D721Med (cell line): Measurements from ENCODE around the gene NXPH1.

ENCODE experiments used
- DNase-seq: peaks from one replicate; pipeline ENCODE4 v3.0.0; 2011; ENCODE audit warnings: low spot score; ENCODE audit not compliant: insufficient read length
- FAIRE-seq: peaks from 2 replicates; lab custom pipeline; 2011; peaks lifted over from hg19 to GRCh38; lab: Jason Lieb, UNC
- CTCF ChIP-seq: IDR thresholded peaks from 2 replicates; pipeline ENCODE4 v1.5.1; 2012; ENCODE audit warnings: mild to moderate bottlenecking, control low read depth; ENCODE audit not compliant: insufficient read depth; ENCODE audit errors: missing control alignments

Gene NXPH1

GRCh38 chr7:8668627-8669500 lies 235.5 kb downstream of the NXPH1 start:
- no peak for TF ChIP-seq CTCF
- no peak for FAIRE-seq
- no peak for DNase-seq

- DNase-seq (no peak), FAIRE-seq (no peak)
- TF ChIP-seq CTCF: no peak
These were observed 236.1 kb downstream of the NXPH1 start for GRCh38 chr7:8669501-8669851.

GRCh38 chr7:8684426-8684825 lies 251.0 kb downstream of the NXPH1 start:
- FAIRE-seq (no peak), DNase-seq (no peak)
- TF ChIP-seq CTCF: no peak

- FAIRE-seq: no peak
- no peak for DNase-seq
- no peak for TF ChIP-seq CTCF
These were observed 266.6 kb downstream of the NXPH1 start for GRCh38 chr7:8699875-8700624.

GRCh38 chr7:8702807-8703206 lies 269.4 kb downstream of the NXPH1 start:
- FAIRE-seq (no peak), DNase-seq (no peak)
- no peak for TF ChIP-seq CTCF

GRCh38 chr7:8710124-8710523 lies 276.7 kb downstream of the NXPH1 start:
- DNase-seq: no peak
- no peak for FAIRE-seq
- no peak for TF ChIP-seq CTCF

- TF ChIP-seq CTCF: no peak
- DNase-seq (no peak), FAIRE-seq (no peak)
These were observed 281.4 kb downstream of the NXPH1 start for GRCh38 chr7:8714791-8715190.
